Coronary artery (tissue), 2 donors: Measurements from ENCODE around the gene SCG2.
"Not testable (repeated sequence)": the region's sequence is repeated elsewhere in the genome, so short reads cannot be mapped to it uniquely, and the experiment has no call there.

ENCODE experiments used
- DNase-seq: peaks from one replicate; pipeline ENCODE4 v3.0.0-alpha.2; 2017; ENCODE audit warnings: low spot score
- H3K27ac ChIP-seq, 2 donors: fragments of 200-600 bp; sonication (generic); one replicate each; pipeline ENCODE4 v1.5.1; 2016 to 2019
- H3K4me3 ChIP-seq: fragments of 200-600 bp; sonication (generic); 2 replicates; pipeline ENCODE4 v1.5.1; 2016; ENCODE audit warnings: mild to moderate bottlenecking, moderate library complexity
- TF ChIP-seq, protein P1 (sequence below): fragments of 200-600 bp; sonication (generic); IDR thresholded peaks from one replicate; pipeline ENCODE4 v1.5.1; 2019; ENCODE audit warnings: antibody characterized with exemption

Gene SCG2

GRCh38 chr2:223601018-223601417 lies 1.1 kb downstream of the SCG2 start:
- Histone ChIP-seq H3K4me3 (no peak overlapping the region), H3K27ac (no peak overlapping the region)
- TF ChIP-seq, protein P1, sequence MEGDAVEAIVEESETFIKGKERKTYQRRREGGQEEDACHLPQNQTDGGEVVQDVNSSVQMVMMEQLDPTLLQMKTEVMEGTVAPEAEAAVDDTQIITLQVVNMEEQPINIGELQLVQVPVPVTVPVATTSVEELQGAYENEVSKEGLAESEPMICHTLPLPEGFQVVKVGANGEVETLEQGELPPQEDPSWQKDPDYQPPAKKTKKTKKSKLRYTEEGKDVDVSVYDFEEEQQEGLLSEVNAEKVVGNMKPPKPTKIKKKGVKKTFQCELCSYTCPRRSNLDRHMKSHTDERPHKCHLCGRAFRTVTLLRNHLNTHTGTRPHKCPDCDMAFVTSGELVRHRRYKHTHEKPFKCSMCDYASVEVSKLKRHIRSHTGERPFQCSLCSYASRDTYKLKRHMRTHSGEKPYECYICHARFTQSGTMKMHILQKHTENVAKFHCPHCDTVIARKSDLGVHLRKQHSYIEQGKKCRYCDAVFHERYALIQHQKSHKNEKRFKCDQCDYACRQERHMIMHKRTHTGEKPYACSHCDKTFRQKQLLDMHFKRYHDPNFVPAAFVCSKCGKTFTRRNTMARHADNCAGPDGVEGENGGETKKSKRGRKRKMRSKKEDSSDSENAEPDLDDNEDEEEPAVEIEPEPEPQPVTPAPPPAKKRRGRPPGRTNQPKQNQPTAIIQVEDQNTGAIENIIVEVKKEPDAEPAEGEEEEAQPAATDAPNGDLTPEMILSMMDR, result no peak
- no peak for DNase-seq

DNA sequence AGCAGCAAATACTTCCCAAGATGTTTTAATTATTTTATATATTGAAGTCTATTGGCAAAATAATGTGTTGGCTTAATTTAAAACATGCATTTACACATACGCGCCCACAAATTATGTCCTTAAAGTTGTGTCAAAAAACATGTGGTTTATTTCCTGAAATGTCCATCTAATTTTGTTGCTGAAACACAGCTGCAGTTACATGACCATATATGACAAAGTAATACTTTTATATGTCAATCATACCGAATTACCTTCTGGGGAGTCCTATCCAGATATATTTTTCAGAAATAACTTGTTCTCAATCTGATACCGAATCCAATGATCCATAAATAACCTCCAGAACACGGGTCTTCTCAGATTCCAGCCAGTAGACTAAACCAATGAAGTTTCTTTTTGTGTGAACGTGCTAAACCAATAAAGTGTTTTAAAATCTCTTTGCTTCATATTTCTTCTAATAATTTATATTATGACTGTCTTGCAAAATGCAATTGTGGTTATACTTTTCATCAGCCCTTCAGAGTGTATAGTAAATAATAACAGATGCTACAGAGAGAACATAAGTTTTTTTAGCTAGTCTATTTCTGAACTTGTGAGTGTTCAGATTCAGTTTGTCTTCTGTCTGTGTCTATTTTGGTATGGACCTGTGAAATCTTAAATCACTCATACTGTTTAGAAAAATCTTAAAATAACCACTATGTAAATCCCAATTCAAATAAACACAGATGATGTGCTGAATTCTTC lies 2.4 kb downstream of the SCG2 start:
- no peak overlapping the region for H3K4me3 ChIP-seq
- H3K27ac ChIP-seq, result peak overlapping the region in 1 of 2 donors; percentile 25
- TF ChIP-seq, protein P1, result no peak
- no peak for DNase-seq

- no peak overlapping the region for H3K4me3 ChIP-seq
- no peak for DNase-seq
- H3K27ac ChIP-seq, result peak overlapping the region in 1 of 2 donors; percentile 45
Observed at GRCh38 chr2:223598994-223599639, 3.0 kb downstream of the SCG2 start.

DNA sequence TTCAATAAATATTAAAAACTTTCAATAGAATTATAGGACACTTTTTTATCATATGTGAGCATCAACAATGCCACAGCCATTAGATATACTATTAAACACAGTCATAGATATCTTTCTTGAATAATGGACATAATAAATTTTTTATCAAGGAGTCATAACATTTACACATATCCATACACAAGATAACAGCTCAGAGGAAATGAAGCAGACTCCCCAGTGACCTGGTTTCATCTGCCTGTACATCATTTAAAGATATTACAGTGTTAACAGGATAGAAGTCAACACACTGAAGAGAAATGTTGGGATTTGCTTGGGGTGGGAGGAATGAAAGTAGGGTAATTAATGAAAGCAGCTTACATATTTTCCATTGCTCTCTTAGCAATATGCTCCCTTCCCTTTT lies 5.1 kb downstream of the SCG2 start:
- no peak for DNase-seq
- peak overlapping the region in 1 of 2 donors; percentile 45 for H3K27ac ChIP-seq
- TF ChIP-seq, protein P1, result no peak
- H3K4me3 ChIP-seq, result no peak overlapping the region

More at GRCh38 chr2:223598994-223599639, 3.0 kb downstream of the SCG2 start:
- TF ChIP-seq, protein P1, result no peak

- no peak for DNase-seq
- TF ChIP-seq, protein P1, result no peak
- no peak overlapping the region for H3K27ac ChIP-seq
- H3K4me3 ChIP-seq, result no peak overlapping the region
Observed at GRCh38 chr2:223596208-223596607, 6.0 kb downstream of the SCG2 start.

DNA sequence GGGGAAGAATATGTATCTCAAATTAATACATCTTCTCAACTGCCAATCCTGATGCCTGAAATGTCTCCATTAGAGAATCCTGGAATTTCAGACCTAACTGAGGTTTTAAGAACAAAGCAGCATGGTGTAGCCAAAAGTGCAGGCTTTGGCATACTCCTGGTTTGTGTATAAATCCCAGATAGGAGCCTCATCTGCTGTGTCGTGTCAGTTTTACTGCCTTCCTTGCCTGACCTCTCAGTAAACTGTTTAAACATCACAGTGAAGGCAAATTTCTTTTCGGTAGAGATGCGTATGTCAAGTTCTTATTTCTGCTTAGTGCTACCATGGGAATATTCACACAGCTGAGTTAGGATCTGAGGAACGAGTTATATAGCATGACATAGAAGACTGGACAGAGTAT lies 7.3 kb downstream of the SCG2 start:
- TF ChIP-seq, protein P1, result no peak
- Histone ChIP-seq H3K27ac (no peak overlapping the region), H3K4me3 (no peak overlapping the region)
- DNase-seq, result no peak

DNA sequence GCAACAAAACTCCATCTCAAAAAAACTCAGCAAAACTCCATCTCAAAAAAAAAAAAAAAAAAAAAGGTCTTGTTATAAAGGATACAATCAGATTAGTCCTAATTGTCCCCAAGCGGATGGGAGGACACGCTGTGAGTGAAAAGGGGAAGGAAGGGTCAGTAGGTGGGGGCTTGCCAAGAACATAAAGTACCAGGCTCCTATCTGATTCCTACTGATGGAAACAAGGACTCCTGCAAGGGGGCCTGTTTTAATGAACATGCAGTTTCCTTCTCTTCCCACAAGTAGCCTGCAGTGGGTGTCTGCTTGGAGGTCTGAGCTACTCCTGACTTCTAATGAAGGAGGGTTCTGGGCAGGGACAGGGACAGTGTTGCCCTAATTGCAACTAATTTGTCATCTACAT lies 7.9 kb downstream of the SCG2 start:
- Histone ChIP-seq H3K27ac (no peak overlapping the region), H3K4me3 (no peak overlapping the region)
- no peak for DNase-seq
- TF ChIP-seq, protein P1, result no peak

DNA sequence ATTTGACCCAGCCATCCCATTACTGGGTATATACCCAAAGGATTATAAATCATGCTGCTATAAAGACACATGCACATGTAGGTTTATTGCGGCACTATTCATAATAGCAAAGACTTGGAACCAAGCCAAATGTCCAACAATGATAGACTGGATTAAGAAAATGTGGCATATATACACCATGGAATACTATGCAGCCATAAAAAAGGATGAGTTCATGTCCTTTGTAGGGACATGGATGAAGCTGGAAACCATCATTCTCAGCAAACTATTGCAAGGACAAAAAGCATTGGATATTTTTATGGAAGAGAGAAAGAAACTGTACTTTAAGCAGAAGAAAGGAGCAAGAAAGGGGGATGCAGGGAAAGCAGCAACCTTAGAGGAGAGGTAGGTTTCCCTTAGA lies 9.5 kb downstream of the SCG2 start:
- H3K27ac ChIP-seq, H3K4me3 ChIP-seq, DNase-seq: not testable (repeated sequence)
